ENCODE measurements around the gene AGPAT3.

The AGPAT3 gene

GRCh38 chr21:43940329-43941050, 75.5 kb downstream of the AGPAT3 start:
- no peak for DNase-seq

DNA sequence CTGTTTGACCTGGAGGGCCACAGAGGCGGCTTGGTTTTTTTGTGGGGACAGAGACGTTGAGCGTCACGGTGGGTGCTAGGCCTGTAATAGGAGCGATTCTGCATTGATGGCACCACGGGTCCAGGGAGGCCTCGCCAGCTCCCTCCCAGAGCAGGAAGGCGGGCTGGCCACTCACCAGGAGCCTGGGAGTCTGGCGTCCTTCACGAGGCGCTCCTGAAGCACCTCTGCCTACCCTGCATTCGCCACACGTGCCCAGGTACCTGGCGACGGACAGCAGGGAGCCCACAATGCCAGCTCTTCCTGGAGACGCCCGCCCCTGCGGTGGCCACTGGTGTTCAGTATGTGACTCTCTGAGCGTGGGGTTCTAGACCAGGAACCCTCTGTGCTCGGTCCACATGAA, 77.2 kb downstream of the AGPAT3 start:
- DNase-seq = no peak

- DNase-seq = no peak
Measured at GRCh38 chr21:43942621-43943020, 77.6 kb downstream of the AGPAT3 start.

GRCh38 chr21:43943512-43944077, 78.6 kb downstream of the AGPAT3 start:
- DNase-seq = no peak

GRCh38 chr21:43944078-43944633, 79.1 kb downstream of the AGPAT3 start:
- no peak for DNase-seq

GRCh38 chr21:43944757-43945156, 79.7 kb downstream of the AGPAT3 start:
- no peak for DNase-seq

DNA sequence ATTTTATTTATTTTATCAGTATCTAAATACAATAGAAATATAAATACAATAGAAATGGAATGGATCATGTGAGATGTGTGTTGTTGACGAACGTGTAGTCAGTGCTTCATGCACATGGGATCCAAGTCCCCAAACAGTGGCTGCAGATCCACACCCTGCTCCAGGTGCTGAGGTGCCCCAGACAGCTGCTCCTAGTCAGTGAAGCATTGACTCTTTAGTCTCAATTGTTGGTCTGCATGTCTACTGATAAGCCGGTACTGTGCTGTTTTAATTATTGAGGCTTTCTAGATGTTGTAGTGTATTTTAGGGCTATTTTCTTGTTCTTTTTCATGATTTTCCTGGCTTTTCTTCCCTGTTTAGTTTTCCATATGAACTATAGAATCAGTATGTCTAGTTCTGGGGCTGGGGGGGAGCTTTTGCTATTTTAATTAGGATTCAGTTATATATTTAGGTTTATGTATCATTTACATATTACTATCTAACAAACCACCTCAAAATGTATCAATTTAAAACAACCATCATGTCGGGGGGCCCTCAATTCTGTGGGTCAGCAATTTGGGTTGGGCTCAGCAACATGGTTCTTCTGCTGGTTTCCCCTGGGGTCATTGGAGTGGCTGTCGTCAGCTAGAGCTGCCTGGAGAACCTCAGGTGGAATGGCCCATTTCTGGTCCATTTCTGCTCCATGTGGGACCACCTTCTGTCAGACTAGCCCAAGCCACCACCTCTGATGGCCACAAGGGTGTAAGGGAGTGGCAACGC, 83.9 kb downstream of the AGPAT3 start:
- no peak for DNase-seq

- no peak for DNase-seq
Measured at GRCh38 chr21:43949499-43950208, 84.6 kb downstream of the AGPAT3 start.

GRCh38 chr21:43950481-43950880, 85.5 kb downstream of the AGPAT3 start:
- no peak for DNase-seq

DNA sequence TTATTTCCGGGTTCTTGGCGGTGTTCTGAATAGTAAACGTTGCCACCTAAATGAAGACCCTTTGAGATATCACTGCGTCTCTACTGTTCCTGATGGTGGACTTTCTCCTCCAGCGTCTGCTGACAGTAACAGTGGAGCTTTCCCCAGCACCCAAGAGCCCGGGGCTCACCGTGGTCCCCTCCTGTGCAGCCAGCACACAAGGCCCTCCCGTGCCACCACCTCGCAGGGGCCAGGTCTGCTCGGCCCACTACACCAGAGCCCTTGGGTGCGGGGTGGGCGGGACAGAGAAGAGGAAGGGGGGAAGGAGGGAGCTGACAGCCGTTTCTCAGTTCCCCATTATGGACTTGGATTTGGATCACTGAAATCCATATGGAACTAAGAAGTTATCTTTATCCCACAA, 85.9 kb downstream of the AGPAT3 start:
- no peak for DNase-seq

- no peak for DNase-seq
Measured at GRCh38 chr21:43951911-43952703, 87.1 kb downstream of the AGPAT3 start.

GRCh38 chr21:43953021-43953420, 88.0 kb downstream of the AGPAT3 start:
- DNase-seq = no peak

- no peak for DNase-seq
Measured at GRCh38 chr21:43954042-43954441, 89.0 kb downstream of the AGPAT3 start.

- DNase-seq = no peak
Measured at GRCh38 chr21:43954896-43955295, 89.9 kb downstream of the AGPAT3 start.

GRCh38 chr21:43956019-43956669, 91.1 kb downstream of the AGPAT3 start:
- no peak for DNase-seq

DNA sequence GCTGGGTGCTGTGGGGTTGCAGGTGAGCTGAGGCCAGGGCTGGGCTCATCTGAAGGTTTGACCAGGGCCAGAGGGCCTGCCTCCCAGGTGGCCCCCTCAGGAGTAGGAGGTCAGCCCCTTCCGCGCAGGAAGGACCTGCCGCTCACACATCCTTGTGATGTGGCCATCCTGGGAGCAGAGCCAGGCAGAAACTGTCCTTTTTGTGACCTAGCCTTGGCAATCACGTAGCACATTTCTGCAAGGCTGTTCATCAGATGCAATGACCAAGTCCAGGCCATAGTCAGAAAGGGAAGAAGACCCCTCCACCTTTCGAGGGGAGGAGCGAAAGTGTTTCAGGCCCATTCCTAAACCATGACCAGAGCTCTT, 91.6 kb downstream of the AGPAT3 start:
- DNase-seq = no peak

DNA sequence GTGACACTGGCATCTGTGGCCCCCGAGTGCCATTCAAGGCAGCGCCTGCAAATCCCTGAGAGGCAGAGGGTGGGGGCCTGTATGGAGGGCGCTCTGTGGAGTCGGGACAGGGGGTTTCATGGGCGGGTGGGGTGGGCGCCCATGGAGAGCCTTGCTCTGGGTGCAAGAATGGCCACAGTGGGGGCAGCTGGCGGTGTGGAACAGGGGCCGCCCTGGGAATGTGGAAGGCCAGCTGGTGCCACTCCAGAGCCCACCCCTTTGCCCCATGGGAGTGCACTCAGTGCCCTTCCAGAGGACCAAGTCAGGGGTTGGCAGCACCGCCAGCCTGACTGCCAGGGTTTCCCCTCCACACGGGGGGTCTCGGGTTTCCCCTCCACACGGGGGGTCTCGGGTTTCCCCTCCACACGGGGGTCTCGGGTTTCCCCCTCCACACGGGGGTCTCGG, 92.1 kb downstream of the AGPAT3 start:
- DNase-seq = no peak

- no peak for DNase-seq
Measured at GRCh38 chr21:43957611-43958362, 92.8 kb downstream of the AGPAT3 start.

DNA sequence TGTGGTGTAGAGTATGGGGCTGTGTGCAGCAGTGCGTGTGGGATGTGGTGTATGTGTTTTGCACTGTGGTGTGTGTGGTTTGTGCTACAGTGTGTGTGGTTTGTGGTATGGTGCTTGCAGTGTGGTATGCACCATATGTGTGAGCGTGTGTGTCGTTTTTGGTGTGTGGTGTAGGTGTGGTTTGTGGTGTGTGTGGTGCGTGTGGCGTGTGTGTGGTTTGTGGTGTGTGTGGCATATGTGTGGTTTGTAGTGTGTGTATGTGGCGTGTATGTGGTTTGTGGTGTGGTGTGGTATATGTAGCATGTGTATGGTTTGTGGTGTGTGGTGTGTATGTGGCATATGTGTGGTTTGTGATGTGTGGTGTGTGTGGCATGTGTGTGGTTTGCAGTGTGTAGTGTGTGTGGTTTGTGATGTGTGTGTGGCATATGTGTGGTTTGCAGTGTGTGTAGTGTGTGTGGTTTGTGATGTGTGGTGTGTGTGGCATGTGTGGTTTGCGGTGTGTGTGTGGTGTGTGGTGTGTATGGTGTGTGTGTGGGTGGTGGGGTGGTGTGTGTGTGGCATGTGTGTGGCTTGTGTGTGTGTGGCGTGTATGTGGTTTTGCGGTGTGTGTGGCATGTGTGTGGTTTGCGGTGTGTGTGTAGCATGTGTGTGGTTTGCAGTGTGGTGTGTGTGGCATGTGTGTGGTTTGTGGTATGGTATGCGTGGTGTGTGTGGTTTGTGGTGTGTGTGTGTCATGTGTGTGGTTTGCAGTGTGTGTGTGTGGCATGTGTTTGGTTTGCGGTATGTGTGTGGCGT, 93.5 kb downstream of the AGPAT3 start:
- DNase-seq = no peak

All from NCI-H2107 (cell line).